NOMO-1 treated with dmso at 0.1 percent for 144 hours (cell line): ENCODE data around the gene GRIK5.

ENCODE experiments used
- DNase-seq: peaks from one replicate; lab custom pipeline; 2025; ENCODE audit not compliant: unreplicated experiment; lab: John Stamatoyannopoulos, UW

Gene GRIK5

DNA sequence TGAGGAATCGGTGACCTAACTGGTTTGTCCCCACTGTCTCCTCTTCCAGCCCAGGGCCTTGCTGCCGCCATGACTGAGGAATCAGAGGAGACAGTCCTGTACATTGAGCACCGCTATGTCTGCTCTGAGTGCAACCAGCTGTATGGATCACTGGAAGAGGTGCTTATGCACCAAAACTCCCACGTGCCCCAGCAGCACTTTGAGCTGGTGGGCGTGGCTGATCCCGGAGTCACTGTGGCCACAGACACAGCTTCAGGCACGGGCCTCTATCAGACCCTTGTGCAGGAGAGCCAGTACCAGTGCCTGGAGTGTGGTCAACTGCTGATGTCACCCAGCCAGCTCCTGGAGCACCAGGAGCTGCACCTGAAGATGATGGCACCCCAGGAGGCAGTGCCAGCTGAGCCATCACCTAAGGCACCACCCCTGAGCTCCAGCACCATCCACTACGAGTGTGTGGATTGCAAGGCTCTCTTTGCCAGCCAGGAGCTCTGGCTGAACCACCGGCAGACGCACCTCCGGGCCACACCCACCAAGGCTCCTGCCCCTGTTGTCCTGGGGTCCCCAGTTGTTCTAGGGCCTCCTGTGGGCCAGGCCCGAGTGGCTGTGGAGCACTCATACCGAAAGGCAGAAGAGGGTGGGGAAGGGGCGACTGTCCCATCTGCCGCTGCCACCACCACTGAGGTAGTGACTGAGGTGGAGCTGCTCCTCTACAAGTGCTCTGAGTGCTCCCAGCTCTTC, 8.7 kb upstream of the GRIK5 start:
- DNase-seq, result no peak

DNA sequence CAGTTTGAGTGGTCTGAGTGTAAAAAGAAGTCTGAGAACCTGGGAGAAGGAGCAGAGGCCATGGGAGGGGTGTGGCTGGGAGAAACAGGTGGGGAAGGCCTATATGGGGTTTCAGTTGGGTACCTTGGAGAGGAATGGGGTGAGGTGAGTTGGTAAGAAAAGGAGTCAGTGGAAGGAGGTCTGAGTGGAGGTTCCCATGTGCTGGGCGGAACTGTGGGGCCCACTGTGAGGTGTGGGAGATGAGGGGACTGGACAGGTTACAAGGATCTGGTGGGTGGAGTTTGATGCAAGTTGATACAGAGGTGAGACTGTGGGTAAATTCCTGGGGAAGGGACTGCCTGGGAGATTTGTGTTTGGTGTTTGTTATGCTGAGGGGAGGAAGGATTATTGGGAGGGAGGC, 8.1 kb upstream of the GRIK5 start:
- no peak for DNase-seq

DNA sequence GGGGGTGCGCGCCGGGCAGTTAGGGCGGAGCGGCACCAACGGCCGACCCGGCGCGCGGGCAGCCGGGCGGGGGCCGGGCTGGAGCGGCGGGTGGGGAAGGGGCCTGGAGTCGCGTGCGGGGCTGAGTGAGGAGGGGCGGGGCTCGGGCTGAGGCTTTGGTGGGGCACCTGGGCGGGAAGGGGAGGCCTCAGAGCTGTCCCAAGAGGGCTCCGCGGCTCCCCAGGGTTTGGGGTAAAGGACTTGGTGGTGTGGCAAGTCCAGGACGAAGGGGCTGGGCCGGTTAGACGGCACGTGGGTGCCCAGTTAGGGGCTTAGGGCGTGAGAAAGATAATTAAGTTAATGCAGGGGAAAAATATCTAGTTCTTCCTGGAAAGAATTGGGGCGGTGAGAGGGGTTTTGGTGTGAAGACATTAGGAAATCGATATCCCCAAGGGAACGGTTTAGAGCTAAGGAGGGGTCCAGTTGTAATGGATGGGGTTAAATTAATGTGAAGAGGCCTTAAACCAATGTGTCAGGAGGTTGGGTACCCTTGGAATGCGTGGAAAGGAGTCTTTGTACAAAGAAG, 6.5 kb upstream of the GRIK5 start:
- DNase-seq, result no peak

DNA sequence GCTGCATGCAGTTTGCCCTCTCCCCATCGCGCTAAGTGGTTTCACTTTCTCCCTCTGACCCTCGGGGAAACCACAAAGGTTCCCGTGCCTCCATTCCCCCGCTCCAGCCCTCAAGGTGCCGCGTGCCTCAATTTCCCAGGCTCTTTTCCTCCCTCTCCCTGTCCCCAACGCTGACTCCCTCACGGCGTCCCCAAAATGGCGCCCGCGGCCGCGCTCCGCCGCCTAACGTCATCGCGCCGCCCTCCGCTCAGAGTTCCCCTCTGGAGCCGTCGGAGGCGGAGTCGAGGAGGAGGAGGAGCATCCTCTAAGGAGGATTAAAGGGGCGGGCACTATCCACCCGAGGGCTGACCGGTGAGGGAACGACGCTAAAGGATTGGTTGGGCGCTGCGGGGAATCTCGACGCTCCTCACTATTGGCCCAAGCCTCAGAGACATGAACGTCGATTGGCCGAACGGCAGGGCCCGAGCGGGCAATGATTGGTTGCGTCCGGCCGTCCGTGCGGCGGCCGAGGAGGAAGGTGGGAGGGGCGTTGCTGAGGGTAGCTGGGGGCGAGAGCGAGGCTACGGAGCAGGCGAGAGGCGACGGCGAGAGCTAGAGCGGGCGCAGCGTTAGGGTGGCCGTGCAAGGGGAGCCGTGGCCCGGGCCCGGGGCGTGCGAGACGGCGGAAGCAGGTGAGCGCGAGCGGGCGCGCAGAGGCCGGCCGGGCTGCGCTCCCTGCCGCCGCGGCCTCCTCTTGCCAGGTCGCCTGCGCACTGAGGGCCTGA, 5.8 kb upstream of the GRIK5 start, which contains the start of gene ZNF574:
ZNF574 (plus strand) TSS at position 551 of the 764 bp plus-strand sequence. CDS start 2,441 bp downstream, outside the sequence.
- peak; percentile 99 for DNase-seq

DNA sequence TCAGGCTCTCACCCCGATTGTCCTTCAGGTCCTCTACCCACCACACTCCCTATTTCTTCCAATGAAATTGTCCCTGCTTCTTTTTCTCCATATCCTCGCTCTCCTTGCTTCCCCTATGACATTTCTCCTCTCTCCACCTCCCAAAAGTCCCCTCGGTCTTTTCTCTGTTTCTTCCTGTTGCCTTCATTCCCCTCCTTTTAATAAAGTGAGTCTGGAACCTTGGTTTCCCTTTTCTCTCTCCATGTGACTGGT, 5.3 kb upstream of the GRIK5 start:
- no peak for DNase-seq

DNA sequence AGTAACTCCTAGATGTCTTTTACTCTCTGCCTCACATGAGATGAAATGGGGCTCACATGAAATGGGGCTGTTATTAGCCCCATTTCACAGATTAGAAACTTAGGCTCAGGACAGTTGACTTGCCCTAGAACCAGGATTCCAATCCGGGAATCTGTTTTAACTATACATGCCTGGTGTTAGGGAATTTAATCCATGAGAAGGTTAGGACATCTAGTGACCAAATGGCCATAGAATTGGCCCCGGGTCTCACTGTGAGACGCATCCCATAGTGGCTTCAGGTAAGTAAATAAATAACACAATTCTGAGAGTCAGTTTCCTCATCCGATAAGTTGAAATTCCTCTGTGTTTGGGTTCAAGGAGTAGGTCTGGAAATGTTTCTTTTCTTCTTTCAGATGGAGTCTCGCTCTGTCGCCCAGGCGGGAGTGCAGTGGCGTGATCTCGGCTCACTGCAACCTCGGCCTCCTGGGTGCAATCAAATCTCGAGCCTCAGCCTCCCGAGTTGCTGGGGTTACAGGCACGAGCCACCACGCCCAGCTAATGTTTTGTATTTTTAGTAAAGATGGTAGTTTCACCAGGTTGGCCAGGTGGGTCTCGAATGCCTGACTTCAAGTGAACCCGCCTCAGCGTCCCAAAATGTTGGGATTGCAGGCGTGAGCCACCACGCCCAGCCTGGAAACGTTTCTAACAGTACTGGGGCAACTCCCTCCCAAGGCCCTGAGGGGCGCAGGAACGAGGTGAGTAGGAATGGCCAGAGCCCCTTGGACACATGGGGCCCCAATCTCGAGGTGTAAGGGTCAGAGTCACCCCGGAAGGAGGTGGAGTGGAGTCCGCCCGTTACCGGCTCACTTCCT, 4.7 kb upstream of the GRIK5 start:
- no peak for DNase-seq

DNA sequence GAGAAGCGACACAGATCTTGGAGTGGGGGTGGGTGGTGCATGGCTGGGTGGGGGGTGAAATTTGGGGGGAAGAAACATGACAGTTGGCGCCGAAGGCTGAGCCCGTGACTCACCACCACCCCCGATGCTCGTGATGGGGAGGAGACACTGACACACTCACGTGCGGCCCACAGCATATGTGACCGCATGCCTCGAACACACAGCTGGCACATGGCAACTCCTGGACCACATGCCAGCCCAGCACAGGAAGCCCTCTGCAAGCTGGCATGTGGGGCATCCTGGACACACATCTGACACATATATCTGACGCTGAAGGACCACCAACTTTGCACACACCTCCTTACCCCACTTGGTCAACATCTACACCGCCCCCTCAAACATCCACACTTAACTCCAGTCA, 1.2 kb upstream of the GRIK5 start:
- no peak for DNase-seq

DNA sequence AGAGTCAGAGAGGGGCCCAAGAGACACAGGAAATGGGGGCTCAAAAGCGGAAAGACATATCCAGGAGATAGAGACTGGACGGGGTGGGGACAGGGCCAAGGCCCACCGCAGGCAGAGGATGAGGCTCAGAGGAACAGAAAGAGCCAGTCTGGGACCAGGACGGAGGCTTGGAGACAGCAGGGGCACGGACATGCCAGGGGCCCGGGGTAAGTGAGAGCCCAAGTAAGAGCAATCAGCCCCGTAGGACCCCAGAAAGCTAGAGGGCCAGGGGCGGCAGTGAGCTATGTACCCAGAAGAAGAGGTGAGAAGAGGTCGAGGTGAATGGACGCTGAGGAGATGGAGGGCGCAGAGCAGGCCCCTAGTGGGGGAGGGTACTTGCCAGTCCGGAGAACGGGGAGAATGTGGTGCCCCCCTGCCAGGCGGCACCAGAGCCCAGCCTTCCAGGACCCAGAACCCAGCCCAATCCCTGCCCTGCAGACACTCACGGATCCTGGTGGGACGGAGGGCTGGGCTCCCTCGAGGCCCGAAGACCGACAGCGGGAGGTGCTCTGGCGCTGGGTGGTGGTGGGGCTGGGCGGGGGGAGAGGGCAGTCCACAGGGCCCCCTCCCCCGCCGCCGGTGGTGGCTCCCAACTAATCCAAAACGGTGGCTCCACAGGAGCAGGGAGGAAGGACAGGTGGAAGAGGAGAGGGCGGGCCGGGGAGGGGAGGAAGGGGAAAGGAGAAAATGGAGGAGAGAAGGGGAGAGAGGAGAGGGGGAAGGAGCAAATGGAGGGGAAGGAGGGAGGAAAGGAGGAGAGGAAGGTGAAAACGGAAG, 1.0 kb downstream of the GRIK5 start:
- DNase-seq, result no peak

DNA sequence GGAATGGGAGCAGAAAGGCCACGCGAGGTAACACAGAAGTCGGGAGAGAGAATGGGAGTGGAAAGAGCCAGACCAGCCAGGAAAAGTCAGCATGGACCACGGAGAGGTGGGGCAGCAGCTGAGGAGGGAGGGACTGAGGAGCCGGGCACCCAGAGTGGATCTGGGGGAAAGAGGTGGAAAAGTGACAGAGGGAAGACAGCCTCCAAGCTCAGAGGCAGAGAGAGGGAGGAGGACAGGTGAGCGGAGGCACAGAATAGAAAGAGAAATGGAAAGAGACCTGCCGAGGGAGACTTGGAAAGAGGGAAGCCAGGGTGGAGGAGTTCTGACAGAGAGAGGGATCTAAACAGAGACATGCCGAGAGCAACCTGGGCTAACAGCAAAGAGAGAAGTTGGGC, 1.6 kb downstream of the GRIK5 start:
- DNase-seq, result no peak

DNA sequence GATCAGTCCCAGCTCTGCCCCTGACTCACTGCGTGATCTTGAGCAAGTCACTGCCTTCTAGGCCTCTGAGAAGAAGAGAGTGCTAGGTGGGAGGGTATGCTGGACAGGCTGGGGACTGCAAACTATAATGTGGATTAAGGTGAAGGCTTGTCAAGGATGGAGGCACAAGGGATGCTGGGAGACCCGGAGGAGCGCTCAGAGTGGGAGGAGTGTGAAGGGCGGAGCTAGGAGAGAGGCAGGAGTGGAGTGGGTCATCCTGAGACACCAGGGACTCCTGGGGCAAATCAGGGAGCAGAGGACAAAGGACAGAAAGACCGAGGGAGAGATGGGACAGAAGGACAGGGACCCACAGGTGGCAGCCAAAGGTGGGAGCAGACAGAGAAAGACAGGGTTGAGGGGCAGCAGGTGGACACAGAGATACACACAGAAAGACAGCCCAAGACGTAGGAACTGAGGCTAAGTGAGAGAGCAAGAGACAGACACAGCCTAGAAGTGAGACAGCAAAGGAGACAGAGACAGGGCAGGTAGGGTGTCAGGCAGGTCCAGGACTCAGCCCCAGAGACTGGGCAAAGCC, 2.6 kb downstream of the GRIK5 start:
- DNase-seq, result no peak

DNA sequence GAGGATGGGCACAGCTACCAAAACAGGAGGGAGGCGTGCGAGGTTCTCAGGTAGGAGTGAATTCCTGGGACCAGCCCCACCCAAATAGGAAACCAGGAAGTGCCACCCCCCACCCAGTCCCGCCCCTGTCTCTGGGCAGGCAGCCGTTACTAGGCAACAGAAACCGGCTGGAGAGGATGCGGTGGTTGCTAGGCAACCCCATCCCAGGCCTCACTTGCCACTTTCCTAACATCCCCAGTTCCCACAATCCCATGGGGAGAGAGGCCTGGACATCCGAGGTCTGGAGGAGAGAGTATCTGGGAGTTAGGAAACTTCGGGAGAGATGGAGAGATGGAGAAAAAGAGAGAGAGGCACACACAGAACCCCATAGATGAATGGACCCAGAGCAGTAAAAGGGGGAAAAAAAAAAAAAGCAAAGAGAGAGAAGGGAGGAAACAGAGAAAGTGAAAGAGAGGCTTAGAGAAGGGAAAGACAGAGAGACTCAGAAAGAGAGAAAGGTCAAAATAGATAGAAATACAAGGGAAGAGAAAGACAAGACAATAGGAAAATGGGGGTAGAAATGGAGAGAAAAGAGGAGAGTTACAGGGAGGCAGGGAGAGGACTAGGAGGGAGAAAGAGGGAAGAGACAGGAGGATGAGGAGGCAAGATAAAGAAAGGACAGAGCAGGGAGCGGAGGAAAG, 3.8 kb downstream of the GRIK5 start:
- DNase-seq, result no peak

DNA sequence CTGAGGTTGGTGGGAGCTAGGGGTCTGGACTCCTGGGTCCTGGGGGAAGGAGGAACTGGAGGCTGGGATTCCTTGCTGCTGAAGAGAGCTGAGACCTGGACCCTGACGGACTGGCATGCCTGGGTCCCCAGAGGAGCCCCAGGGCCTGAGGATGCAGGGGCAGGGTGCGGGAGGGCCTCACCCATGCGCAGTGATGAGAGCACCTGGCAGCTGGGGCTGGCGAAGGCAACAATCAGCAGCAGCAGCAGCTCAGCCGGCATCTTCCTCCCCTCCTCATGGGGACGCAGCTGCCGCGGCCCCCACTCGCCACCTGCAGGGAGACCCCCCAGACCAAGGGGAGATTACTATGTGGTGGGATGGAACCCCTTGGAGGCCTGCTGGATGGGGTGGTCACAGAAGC, 4.5 kb downstream of the GRIK5 start:
- DNase-seq, result no peak

DNA sequence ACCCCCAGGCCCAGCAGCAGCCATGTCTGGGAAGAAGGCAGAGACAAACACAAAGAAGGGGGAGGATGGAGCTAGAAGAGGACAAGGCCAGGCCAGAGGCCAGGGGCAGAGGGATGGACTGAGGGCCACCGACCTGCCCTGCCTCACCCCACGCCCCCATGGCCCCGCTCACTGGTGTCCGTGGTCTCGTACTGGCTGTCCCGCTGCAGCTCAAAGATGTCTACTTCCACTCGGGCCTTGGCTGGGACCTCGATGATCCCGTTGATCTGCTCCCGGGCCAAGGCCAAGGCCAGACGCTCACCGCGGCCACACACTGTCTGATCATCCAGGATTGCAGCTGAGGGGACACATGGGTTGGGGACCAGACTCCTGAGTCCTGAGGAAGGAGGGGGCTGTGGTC, 5.0 kb downstream of the GRIK5 start:
- no peak for DNase-seq

DNA sequence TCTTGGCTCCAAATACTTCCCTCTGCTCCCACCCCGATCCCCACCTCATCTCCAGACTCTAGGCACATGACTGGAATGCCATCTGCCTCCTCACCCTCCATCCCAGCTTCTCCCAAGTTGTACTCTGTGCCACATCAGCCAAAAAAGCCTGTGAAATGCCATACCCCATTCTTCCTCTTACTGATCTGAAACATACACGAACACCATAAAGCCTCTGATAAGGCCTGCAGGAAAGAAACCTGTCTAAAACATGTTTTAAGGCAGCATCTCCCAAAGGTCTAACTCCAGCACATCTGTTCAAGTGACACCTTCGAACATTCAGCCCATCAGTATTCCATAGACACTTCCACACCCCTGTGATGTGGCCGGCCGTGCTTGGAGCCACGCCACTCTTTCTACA, 5.6 kb downstream of the GRIK5 start:
- DNase-seq, result no peak

DNA sequence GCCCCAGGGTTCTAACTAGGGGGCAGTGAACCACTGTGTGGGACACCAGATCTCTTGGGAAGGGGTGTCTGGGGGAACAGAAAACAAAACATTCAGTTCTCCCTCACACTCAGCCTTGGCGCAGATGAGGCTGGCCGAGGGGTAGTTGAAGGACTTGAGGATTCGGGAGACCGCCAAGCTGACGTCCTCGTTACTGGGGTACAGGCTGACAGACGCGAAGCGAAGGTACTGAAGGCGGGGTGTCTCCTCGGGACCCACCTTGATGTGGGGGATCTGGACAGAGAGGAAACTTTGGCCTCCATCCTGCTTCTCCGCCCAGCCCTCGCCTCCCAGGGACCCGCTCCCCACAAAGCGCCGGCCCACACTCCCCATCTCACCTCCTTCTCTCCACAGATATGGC, 7.6 kb downstream of the GRIK5 start:
- DNase-seq, result no peak

DNA sequence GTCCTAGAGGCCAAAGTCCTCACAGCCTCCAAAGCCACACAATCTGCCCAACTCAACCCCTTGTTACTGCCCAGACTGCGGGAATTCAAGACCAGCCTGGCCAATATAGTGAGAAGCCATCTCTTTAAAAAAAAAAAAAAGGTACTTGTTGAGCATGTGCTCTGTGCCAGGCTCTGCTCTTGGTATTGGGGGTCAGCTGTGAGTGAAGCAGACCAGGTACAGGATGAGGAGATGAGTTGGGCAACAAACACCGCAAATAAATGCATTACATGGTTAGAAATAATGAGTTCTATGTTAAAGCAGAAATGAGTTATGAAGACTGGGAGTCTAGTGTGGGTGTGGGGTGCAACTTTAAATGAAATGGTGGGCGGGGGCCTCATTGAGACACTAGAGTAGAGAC, 9.9 kb downstream of the GRIK5 start:
- DNase-seq, result no peak

DNA sequence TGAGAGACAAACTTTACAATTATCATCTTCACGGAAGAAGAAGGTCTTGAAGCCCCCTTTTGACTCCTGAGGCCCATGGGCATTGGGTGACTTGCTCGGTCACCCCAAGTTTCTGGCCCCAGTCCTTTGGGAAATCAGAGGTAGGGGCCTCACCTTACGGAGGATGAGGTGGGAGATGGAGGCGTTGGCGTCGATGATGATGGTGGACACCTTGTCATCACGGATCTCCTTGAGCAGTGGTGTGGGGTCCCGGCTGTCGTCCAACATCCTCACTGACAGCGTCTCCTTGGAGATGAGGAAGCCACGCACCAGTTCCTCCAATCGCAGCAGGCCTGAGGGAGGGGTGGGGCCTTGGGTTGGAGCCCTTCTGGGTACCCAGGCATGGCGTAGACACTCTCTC, 10.8 kb downstream of the GRIK5 start:
- no peak for DNase-seq

DNA sequence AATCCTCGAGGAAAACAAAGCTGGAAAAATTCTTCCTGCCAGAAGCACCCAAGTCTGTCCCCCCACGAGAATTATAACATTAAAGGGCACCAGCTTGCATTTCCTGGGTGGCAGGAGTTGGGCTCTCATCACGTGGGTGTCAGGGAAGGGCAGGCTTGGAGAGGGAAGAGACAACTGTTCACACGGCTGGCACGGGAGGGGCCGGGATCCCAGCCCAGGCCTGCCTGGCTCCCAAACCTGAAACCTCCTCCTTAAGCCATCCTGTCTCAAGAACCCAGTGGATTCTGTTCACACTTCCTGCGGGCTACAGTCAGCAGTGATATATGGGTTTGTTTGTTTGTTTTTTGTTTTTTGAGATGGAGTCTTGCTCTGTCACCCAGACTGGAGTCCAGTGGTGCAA, 12.2 kb downstream of the GRIK5 start:
- no peak for DNase-seq

DNA sequence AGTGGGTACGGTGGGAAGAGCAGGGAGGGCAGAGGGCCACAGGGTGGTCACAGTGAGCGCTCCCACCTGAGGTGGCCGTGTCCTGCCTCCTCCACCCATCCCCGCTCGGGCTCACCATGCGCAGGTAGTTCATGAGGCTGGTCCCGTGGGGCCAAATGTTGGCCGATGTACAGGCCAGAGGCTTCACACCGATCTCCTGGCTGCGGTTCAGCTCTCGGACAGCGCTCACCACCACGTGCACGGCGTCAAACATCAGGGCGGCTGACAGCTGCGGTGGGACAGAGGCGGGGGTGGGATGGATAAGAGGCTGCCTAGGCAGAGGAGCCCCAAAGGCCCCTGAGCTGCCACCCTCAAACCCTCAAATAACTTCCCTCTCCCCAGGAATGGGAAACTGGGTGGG, 15.8 kb downstream of the GRIK5 start:
- no peak for DNase-seq
